ENCODE measurements around the gene MTHFD2. TPM values are rescaled to one million over a fixed set of nuclear protein-coding genes. Genes with fewer than 3 reads are reported as not detected.

MTHFD2 gene
- total RNA-seq, 2 donors from 2014 or later, result 384 to 480 TPM

DNA sequence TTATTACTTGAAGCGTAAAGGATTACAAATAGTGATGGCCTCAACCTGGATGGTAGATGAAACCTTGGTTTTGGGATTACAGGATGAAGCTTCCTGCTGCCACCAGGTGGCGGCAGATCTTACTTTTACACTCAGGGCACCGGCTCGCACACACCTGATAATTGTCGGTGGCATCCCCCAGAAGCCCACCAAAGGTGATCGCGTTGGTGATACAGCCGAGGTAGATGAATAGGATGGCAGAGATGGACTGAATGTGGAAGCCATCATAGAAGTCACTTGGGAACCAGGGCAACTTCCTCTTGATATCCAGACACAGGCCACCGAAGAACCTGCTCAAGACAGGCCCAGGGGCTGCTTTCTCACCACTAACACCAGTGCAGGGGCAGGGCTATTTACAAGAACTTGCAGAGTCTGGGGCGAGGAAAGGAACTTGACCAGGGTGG is 51.8 kb downstream of the MTHFD2 start:
- H3K4me1 Mint-ChIP-seq (ENCODE audit: low read depth in 2 of 2), result peaks cover 0 to 6% of the 10 kb centered on the region in 2 donors
- H3K27ac Mint-ChIP-seq, result no peak overlapping the region
- no peaks in the 10 kb centered on the region for H3K27me3 Mint-ChIP-seq
- no peak overlapping the region for H3K4me3 Mint-ChIP-seq
- DNase-seq (ENCODE audit: low spot score) (no peak), ATAC-seq (no peak)
- H3K9me3 Mint-ChIP-seq, result no peaks in the 10 kb centered on the region
- H3K36me3 Mint-ChIP-seq, result no peaks in the 10 kb centered on the region

DNA sequence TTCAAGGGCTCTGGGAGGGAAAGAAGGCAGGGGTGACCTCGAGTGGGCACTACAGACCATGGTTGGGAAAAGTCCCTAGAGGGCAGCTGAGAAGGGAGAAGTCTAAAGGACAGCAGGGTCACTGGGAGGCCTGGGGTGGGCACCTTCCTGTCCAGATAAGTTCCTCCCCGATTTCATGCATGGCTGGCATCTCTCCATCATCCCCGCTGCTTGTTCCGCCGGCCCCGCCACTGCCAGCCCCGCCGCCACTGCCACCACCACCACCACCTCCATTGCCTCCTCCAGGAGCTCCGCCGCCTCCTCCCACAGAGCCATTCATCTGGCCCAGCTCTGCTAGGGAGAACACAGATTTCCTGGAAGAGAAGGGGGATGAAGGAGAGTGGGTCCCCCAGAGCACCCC is 53.6 kb downstream of the MTHFD2 start:
- peaks cover 0 to 6% of the 10 kb centered on the region in 2 donors for H3K4me1 Mint-ChIP-seq (ENCODE audit: low read depth in 2 of 2)
- no peak for ATAC-seq
- no peaks in the 10 kb centered on the region for H3K27me3 Mint-ChIP-seq
- no peak overlapping the region for H3K4me3 Mint-ChIP-seq
- H3K9me3 Mint-ChIP-seq, result no peaks in the 10 kb centered on the region
- no peak overlapping the region for H3K27ac Mint-ChIP-seq
- no peak for DNase-seq (ENCODE audit: low spot score)
- H3K36me3 Mint-ChIP-seq, result no peaks in the 10 kb centered on the region

DNA sequence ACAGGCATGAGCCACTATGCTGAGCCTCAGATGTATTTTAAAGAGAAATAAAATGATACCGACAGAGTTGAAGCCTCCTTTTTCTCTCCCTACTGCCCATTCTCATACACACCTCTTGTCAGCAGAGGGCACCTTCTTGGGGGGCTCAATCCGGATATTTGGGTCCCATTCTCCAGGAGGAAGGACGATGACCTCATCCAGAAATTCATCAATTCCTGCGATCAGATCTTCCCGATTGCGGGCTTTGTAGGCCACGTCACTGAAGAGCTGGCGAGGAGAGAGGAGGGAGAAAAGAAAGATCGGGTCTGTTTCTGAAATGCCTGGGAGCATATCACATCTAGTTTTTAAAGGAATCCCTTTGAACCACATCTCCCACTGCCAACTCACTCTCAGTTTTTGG is 54.4 kb downstream of the MTHFD2 start:
- Mint-ChIP-seq H3K27ac (no peak overlapping the region), H3K9me3 (no peaks in the 10 kb centered on the region), H3K36me3 (no peaks in the 10 kb centered on the region), H3K4me3 (no peak overlapping the region), H3K27me3 (no peaks in the 10 kb centered on the region), H3K4me1 (ENCODE audit: low read depth in 2 of 2) (peaks cover 0 to 6% of the 10 kb centered on the region in 2 donors)
- ATAC-seq, result no peak
- DNase-seq (ENCODE audit: low spot score), result no peak

DNA sequence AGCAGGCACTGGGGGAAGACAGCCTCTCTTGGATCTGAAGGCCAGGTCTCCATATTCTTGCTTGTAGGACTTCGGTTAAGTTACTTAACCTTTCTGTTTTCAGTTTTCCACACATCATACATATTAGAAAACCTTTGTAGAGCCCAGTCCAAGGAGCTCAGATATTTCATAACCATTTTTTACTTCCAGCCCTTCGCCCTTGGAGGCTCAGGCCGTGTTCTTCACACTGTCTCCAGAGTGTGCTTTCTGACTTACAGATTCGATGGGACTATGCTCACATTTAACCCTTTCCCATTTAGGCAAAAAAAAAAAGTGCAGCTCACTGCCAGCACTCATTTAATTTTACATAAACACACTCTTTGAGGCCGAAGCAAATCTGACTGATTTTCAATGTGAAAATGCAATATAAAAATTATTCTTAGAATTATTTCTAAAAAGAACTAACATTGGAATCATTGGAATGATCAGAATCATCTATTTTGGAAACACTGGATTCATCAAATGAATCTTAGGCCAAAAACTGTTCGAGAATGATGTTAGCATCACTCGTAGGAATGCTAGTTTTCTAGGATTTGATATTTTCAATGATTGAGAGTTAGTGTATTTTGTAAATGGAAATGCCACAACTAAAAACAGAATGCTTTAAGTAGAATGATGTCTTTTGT is 55.0 kb downstream of the MTHFD2 start:
- Mint-ChIP-seq H3K4me1 (ENCODE audit: low read depth in 2 of 2) (peaks cover 0 to 6% of the 10 kb centered on the region in 2 donors), H3K27me3 (no peaks in the 10 kb centered on the region), H3K36me3 (no peaks in the 10 kb centered on the region), H3K4me3 (no peak overlapping the region), H3K9me3 (no peaks in the 10 kb centered on the region), H3K27ac (no peak overlapping the region)
- ATAC-seq (no peak), DNase-seq (ENCODE audit: low spot score) (no peak)

DNA sequence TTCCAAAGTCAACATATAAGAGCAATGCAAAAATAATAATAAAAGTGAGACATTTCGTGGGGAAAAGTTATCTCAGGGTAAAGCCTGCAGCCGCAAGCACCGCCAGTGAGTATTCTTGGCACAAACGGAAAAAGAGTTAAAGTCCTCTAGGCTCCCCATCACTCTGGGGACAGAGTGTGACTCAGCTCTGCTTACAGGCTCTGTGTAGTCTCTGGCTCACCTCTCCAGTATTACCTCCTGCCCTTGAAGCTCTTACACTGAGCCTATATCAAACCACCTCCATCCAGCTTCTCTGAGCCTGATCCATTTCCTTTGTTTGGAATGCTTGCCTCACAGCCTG is 55.5 kb downstream of the MTHFD2 start:
- Mint-ChIP-seq H3K27ac (no peak overlapping the region), H3K4me1 (ENCODE audit: low read depth in 2 of 2) (peaks cover 0 to 6% of the 10 kb centered on the region in 2 donors), H3K36me3 (no peaks in the 10 kb centered on the region), H3K4me3 (no peak overlapping the region), H3K9me3 (no peaks in the 10 kb centered on the region), H3K27me3 (no peaks in the 10 kb centered on the region)
- DNase-seq (ENCODE audit: low spot score) (no peak), ATAC-seq (no peak)

DNA sequence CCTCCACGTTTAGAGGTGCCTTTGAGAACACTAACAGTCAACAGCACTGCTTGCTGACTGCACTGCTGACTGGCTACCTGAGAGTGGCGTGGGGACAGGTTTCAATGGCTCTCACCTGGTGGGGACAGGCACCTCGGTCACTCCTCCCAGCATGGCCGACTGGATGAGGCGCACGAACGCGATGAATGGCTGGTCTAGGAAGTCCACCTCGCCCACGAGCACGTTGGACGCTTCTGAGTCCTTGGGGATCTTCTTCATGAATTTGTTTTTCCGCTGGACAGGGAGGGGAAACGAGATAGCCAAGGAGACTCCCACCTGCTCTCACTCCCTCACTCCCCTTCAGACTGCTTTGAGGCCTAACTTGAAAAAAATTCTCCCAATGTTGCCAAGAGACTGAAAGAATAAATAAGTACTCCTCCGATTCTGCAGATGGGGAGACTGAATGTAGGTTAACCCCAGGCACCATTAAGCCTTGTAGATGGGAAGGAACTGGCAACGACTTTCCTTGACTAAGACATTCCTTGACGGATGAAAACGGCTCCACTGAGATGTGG is 57.3 kb downstream of the MTHFD2 start:
- Mint-ChIP-seq H3K4me3 (no peak overlapping the region), H3K4me1 (ENCODE audit: low read depth in 2 of 2) (no peaks in the 10 kb centered on the region), H3K27me3 (no peaks in the 10 kb centered on the region), H3K9me3 (no peaks in the 10 kb centered on the region), H3K27ac (no peak overlapping the region), H3K36me3 (no peaks in the 10 kb centered on the region)
- DNase-seq (ENCODE audit: low spot score), result no peak
- no peak for ATAC-seq

DNA sequence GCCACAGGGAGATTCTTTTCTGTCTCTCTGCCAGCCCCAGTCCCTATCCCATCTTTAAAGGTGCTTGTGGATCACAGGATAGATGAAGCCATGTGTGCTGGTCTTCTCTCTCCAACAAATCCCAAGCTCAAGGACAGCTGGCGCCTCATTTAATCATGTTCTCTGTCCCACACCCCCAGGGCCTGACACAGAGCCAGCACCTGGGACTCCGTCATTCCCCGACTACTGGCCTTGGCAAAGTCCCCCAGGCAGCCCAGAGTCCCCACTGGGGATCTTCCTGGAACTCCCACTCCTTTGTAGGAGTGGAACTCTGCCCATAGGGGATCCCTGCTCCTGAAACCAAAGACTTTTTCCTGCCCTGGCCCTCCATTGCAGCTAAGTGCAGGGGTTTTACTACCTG is 60.8 kb downstream of the MTHFD2 start:
- H3K9me3 Mint-ChIP-seq, result no peaks in the 10 kb centered on the region
- ATAC-seq (no peak), DNase-seq (ENCODE audit: low spot score) (no peak)
- no peaks in the 10 kb centered on the region for H3K27me3 Mint-ChIP-seq
- H3K4me3 Mint-ChIP-seq, result no peak overlapping the region
- H3K27ac Mint-ChIP-seq, result no peak overlapping the region
- H3K4me1 Mint-ChIP-seq (ENCODE audit: low read depth in 2 of 2), result no peaks in the 10 kb centered on the region
- no peaks in the 10 kb centered on the region for H3K36me3 Mint-ChIP-seq

DNA sequence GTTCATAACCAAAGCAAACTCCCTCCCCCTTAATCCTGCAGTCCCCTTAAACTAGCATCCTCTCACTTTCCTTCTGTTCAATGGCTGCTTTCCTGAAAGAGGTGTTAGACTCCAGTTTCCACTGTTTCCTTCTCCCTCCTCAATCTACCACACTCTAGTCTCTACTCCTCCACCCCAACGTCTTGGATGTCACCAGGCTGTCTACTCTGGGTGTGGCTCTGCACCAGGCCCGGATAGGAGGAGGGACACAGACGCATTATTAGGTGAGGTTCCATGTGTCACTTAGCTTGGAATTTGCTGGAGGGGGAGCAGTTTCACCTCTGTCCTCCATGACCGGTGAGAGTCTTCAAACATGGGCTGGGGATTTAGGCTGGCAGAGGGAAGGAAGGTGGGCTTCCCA is 61.3 kb downstream of the MTHFD2 start:
- DNase-seq (ENCODE audit: low spot score) (no peak), ATAC-seq (no peak)
- Mint-ChIP-seq H3K9me3 (no peaks in the 10 kb centered on the region), H3K27me3 (no peaks in the 10 kb centered on the region), H3K4me1 (ENCODE audit: low read depth in 2 of 2) (no peaks in the 10 kb centered on the region), H3K27ac (no peak overlapping the region), H3K4me3 (no peak overlapping the region), H3K36me3 (no peaks in the 10 kb centered on the region)

DNA sequence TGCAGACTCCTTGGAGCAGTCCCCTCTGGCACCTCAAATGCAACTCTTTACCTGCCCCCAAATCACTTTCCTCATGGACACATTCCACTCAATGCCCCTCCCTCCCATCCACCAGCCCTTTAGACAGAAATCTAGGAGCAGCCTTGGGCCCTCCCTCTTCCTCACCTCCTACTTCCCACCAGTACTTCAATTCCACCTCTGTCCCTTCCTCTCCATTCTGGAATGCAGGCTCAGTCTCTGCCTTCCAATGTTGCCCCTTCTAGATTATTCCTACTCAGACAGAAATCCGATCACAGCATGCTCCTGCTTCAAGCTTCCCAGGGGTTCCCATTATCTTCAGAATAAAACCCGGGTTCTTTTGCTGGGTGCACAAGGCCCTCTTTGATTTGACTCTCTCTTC is 62.1 kb downstream of the MTHFD2 start:
- DNase-seq (ENCODE audit: low spot score) (no peak), ATAC-seq (no peak)
- Mint-ChIP-seq H3K4me1 (ENCODE audit: low read depth in 2 of 2) (no peaks in the 10 kb centered on the region), H3K27me3 (no peaks in the 10 kb centered on the region), H3K27ac (no peak overlapping the region), H3K9me3 (no peaks in the 10 kb centered on the region), H3K36me3 (no peaks in the 10 kb centered on the region), H3K4me3 (no peak overlapping the region)

DNA sequence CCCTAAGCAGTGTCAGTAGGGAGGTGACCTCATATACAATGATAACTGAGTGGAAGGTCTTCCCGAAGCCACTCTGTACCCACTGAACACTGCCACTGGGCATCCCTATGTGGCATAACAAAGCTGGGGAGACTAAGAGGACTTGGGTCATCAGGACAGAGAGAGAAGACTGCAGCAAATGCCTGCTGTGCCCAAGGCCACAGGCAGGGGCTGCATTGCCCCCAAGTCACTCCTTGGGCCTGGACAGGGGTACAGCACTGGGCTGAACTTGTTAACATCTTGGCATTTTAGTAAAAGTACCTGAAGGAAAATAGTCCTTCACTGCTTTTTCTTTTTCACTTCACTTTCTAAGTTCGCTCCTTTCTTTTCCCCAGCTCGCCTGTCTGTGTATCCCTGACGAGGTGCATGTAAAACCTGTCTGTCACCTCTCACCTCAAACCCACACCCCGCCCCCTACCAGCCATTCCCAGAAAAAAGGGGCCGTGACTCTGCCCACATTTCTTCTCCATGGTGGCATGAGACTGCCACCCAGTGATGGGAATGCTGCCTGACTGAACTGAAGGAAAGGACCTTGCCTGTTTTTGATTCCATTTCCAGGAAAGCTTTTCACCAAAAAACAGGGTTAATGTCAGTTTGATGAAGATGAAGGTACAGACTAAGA is 62.9 kb downstream of the MTHFD2 start:
- no peak overlapping the region for H3K27ac Mint-ChIP-seq
- H3K4me3 Mint-ChIP-seq, result no peak overlapping the region

DNA sequence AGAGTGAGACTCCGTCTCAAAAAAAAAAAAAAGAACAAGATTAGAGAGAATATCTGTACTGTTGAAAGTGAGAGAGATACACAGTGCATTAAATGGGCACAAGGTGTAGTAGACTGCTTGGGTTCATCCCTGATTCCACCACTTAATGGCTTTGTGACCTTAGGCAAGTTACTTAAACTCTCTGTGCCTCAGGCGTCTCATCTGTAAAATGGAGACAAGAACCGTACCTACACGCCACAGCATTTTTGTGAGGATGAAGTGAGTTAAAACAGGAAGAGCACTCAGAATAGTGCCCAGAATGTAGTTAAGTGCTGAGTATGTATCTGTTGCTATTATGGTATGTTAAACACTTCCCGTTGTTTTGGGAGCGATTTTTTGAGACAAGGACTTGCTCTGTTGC is 64.3 kb downstream of the MTHFD2 start:
- no peaks in the 10 kb centered on the region for H3K36me3 Mint-ChIP-seq
- DNase-seq (ENCODE audit: low spot score), result no peak
- ATAC-seq, result no peak

More for the DNA sequence above, 62.9 kb downstream of the MTHFD2 start:
- Mint-ChIP-seq H3K9me3 (no peaks in the 10 kb centered on the region), H3K4me1 (ENCODE audit: low read depth in 2 of 2) (no peaks in the 10 kb centered on the region), H3K36me3 (no peaks in the 10 kb centered on the region), H3K27me3 (no peaks in the 10 kb centered on the region)
- no peak for DNase-seq (ENCODE audit: low spot score)
- ATAC-seq, result no peak

DNA sequence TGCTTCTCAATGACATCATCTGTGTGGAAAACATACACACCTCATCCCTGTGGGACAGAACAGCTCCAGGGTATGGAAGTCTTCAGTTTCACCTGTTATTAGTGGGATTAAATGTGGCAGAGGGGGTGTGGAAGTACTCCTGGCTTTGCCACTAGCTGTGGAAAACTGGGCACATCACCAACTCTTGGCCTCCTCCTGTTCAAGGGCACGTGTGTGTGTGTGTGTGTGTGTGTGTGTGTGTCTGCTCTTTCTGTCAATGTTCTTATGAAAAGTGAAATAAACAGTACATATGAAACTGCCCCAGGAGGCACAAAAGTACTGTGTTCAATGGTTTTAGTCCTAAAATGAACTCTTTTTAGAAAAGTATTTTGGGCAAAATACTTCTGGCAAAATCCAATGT is 65.9 kb downstream of the MTHFD2 start:
- H3K36me3 Mint-ChIP-seq, result no peaks in the 10 kb centered on the region
- ATAC-seq, result peak in 1 of 2 donors; percentile 9
- peaks cover 5 to 6% of the 10 kb centered on the region in 2 donors for H3K4me1 Mint-ChIP-seq (ENCODE audit: low read depth in 2 of 2)
- H3K27ac Mint-ChIP-seq, result no peak overlapping the region
- no peaks in the 10 kb centered on the region for H3K9me3 Mint-ChIP-seq
- no peak overlapping the region for H3K4me3 Mint-ChIP-seq
- no peaks in the 10 kb centered on the region for H3K27me3 Mint-ChIP-seq
- DNase-seq (ENCODE audit: low spot score), result no peak

More for the DNA sequence above, 64.3 kb downstream of the MTHFD2 start:
- no peak overlapping the region for H3K4me3 Mint-ChIP-seq
- no peaks in the 10 kb centered on the region for H3K9me3 Mint-ChIP-seq
- peaks cover 5 to 6% of the 10 kb centered on the region in 2 donors for H3K4me1 Mint-ChIP-seq (ENCODE audit: low read depth in 2 of 2)
- H3K27me3 Mint-ChIP-seq, result no peaks in the 10 kb centered on the region
- H3K27ac Mint-ChIP-seq, result no peak overlapping the region

DNA sequence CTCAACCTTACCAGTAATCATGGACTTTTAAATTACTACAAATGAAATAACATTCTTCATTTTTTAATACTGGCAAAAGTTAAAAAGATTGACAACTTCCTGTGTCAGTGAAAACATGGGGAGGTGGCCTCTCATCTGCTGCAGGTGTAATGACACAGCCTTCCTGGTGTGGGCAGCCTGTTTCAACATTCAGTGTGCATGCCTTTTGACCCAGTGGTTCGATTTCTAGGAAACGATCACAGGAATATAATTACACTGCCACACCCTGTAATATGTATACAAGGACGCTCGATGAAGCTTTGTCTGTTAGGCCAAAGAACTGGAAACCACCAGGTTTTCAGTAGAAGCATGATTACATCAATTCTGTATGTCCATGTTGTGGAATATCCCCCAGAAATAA is 68.7 kb downstream of the MTHFD2 start:
- H3K27me3 Mint-ChIP-seq, result no peaks in the 10 kb centered on the region
- peaks cover 5 to 6% of the 10 kb centered on the region in 2 donors for H3K4me1 Mint-ChIP-seq (ENCODE audit: low read depth in 2 of 2)
- H3K27ac Mint-ChIP-seq, result peak overlapping the region in 1 of 2 donors; percentile 76
- peak; percentile 79 to 80 for ATAC-seq
- H3K4me3 Mint-ChIP-seq, result peak overlapping the region; percentile 40
- H3K36me3 Mint-ChIP-seq, result no peaks in the 10 kb centered on the region
- no peaks in the 10 kb centered on the region for H3K9me3 Mint-ChIP-seq
- no peak for DNase-seq (ENCODE audit: low spot score)
